CD4-positive, alpha-beta T cell treated with Interleukin-2 at 100 ng/mL for 4 hours (primary cell): ENCODE measurements around the gene ZNF814.
"Not testable (repeated sequence)": the region's sequence is repeated elsewhere in the genome, so short reads cannot be mapped to it uniquely, and the experiment has no call there.

Source experiments
- DNase-seq: peaks from one replicate; pipeline ENCODE4 v3.0.0-alpha.2; 2020; ENCODE audit warnings: low spot score

Gene ZNF814

DNA sequence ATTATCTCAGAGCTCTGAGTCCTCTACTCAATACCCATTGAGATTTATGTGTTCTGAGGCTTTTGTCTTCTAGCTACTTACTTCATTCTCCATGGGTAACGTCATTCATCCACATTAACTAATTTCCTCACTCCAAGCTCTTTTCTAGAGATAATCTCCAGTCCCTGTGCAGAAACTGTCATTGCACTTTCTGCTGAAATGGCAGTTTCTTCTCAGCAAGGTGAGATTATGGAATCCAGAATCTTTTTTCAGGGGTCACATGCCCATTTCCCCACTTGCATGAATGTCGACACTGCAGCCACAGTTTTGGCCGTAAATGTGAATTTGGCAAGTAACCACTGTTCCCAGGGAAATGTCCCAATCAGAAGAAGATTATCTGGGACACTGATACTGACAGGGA is 26.5 kb downstream of the ZNF814 start:
- DNase-seq: not testable (repeated sequence)

DNA sequence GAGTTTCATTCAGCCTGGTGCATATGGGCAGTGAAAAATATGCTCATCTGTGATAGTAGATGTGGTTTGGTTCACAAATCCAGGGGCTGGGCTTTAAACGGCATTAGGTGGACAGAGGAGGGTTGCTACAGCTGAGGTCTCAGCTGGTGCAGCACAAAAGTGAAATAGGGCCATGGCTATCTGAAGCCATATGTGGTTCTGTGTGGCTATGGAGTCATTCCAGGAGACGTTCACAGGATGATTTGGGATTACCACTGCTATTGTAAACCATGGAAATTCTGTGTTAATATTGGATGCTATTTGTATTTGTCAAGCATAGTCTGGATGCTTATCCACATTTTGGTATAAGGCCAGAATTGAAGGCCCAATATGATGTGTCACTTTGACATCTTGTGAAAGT is 34.7 kb downstream of the ZNF814 start:
- not testable (repeated sequence) for DNase-seq

DNA sequence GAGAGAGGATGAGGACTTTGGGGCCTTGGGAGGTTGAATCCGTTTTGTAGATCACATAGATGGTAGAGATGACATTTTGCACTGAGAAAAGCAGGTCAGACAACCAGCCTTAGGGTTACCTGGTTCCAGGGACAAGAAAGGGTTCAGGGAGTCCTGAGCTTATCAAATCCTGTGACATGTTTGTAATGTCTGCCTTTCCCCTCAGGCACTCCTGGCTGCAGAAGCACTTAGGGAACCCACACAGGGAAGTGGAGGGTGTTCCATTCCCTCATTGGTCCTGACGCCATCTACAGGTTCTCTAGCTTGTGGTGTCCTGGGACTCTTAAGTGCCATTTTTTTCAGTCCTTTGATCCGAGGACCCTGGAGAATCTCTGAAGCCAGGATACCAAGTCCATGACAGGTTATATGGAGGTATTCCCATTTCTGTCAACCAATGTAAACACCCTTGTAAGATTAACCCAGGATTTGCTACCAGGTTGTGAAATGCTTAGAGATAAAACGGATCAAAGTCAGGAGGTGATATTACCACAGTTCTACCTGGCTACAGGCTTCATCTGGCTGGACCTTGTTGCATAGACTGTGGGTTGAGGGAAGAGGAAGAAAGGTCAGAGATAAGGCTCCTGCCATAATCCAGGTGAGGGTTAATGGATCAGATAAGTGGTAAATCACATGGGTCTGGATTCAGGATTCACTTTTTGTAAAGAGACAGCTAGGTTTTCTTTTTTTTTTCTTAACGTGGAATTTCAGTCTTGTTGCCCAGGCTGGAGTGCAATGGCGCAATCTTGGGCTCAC is 36.8 kb downstream of the ZNF814 start:
- DNase-seq: not testable (repeated sequence)

DNA sequence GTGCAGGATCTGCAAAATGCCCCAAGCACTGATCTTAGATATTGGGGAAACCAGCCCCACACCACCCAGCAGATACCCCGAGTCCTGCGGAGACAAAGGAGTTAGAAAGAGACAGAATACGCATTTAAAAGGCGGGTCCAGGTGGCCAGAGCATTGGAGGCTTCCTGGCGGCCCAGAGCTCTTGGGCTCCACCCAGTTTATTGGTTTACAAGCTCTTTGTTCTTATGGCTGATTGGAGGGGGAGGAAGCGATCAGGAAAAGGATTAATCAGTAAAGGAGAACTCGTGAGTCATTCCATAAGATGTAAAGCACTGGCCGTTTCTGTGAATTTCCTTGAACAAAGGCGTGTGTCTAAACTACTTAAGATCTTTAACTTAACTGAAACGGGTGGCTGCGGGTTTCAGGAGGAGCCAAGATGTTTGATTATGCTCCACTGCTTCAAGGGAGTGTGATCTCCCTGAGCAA is 38.3 kb downstream of the ZNF814 start:
- DNase-seq: peak; percentile 32

DNA sequence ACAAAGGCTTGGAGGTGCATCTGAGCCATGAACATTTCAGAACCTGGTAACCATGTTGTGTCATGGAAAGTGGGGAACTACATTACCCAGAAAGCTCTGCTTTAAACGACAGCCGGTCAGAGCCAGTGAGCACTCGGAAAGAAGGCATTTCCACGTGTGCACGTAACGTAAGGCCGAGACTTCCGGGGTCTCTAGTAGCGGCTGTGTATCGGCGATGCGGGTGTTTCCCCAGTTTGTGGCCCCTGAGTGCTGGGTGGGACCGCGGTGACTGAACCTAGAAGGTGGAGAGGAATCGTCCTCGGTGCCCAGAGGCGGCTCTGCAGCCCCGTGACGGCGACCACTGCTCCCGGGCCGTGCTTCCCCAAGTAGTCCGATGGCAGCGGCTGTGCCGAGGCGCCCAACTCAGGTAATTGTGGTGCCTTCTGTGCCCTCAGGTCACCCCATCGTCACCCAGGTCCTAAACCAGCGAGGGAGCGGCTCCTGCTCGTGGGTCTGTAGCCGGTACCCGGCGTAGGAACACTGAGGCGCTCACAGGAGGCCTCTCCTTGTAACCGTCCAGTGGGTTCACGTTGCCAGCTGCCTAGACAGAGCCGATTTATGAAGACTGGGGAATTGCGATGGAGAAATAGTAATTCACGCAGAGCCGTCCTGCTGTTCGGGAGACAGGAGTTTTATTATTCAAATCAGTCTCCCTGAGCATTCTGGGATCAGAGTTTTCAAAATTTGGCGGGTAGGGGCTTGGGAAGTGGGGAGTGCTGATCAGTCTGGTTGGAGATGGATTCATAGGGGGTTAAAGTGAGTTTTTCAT is 39.0 kb downstream of the ZNF814 start, which contains the start of gene ZNF587:
ZNF587 (plus strand) TSS at position 194 of the 808 bp plus-strand sequence; CDS start at position 374, 180 bp downstream.
- DNase-seq: peak; percentile 85

DNA sequence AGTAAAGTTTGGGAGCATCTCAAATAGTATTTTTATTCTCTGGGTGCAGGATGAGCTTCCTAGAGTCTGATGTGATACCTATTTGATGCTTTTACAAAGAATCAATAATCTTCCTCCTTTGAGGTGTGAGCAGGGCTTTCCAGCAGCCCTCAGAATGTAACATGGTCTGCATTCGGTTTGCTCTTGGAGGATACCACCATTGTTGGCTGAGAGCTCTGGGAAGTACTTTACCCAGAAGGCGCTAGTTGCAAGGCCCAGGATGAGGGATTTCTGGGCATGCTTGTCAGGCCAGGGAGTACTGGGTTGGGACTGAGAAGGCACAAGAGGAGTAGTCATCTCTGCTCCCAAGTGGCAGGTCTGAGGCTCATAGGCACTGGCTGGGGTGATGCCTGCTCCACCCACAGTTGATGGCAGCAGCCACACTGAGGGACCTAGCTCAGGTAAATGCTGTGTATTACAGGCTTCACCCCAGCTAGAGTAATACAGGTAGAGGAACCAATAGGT is 39.6 kb downstream of the ZNF814 start:
- not testable (repeated sequence) for DNase-seq

DNA sequence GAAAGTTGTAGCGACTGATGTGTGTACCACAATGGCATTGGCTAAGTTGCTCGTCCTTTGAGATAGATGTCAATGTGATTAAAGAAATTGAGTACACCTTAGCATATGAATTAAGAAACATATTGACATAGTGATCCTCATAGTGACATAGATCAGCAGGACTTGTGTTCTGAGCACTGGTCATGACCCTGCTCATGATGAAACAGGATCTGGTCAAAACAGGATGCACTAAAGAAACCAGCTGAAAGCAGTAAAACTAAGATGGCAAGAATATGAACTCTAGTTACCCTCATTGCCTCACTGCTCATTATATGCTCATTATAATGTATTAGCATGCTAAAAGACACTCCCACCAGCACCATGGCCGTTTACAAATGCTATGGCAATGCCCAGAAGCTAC is 41.7 kb downstream of the ZNF814 start:
- not testable (repeated sequence) for DNase-seq

DNA sequence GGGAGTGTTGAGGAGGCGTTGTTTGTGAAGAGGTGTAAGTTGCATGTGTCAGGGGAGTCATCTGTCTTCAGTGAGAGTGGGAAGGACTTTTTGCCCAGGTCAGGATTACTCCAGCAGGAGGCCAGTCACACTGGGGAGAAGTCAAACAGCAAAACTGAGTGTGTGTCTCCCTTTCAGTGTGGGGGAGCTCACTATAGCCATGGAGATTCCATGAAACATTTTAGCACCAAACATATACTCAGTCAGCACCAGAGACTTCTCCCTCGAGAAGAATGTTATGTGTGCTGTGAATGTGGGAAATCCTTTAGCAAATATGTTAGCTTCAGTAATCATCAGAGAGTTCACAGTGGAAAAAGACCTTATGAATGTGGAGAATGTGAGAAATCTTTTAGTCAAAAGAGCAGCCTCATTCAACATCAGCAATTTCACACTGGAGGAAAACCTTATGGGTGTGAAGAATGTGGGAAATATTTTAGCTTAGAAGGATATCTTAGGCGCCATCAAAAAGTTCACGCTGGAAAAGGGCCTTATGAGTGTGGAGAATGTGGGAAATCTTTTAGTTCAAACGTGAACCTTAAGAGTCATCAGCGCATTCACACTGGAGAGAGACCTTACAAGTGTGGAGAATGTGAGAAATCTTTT is 47.6 kb downstream of the ZNF814 start:
- DNase-seq: no peak

DNA sequence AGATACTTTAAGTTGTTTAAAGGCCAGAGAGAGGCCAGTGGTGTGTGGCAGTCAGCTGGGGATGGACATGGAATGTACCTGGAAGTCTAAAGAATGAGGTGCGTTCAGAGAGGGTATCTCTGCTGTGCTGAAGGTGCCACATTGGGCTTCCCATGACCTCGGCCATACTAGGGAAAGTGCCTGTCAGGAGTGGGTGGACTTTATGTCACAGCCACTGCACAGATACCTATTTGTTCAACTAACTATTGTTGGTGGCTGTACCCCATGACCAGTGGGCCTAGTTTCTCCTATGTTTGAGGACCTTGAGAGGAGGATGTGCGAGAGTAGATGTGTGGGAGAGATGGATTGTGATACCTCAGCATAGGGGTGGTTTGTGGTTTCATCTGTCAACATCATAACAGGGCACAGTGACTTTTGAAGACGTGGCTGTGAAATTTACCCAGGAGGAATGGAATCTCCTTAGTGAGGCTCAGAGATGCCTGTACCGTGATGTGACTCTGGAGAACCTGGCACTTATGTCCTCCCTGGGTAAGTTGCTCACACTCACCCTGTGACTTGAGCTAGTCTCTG is 50.1 kb downstream of the ZNF814 start:
- DNase-seq: not testable (repeated sequence)

DNA sequence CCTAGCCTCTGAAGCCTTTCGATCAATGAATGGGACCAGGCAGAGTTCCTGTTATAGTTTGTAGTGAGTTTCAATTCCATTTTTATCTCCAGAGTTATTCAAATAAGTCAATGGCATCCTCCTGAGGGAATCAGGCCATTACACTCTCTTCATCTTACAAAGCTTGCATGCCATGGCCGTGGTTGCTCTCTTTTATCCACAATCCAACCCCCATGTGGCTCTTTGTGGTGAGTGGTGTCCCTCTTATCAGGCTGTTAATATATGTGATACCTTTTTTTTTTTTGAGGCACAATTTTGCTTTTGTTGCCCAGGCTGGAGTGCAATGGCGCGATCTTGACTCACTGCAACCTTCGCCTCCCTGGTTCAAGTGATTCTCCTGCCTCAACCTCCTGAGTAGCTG is 51.8 kb downstream of the ZNF814 start:
- not testable (repeated sequence) for DNase-seq

DNA sequence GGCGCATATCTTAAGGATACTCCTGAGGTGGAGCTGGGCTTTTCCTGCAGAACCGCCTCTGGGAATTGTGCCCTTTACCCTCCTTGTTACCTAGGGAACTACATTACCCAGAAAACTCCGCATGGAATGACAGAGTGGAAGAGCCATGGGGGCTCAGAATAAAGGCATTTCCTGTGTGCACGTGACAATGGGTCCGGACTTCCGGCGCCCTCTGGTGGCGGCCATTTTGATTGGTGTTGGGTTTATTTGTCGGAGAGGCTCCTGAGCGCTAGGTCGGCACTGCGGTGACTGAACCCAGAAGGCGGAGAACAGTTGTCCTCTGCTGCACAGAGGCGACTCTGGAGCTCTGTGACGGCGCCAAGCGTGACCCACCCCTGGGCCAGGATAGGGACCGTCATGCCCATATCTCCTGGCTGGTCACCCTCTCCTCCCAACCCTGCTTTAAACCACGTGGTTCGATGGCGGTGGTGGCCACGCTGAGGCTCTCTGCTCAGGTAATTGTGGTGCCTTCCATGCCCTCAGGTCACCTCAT is 58.7 kb downstream of the ZNF814 start, which contains the start of gene ZNF587B:
ZNF587B (plus strand) TSS at position 229 of the 532 bp plus-strand sequence; CDS start at position 459, 230 bp downstream.
- DNase-seq: peak; percentile 34

DNA sequence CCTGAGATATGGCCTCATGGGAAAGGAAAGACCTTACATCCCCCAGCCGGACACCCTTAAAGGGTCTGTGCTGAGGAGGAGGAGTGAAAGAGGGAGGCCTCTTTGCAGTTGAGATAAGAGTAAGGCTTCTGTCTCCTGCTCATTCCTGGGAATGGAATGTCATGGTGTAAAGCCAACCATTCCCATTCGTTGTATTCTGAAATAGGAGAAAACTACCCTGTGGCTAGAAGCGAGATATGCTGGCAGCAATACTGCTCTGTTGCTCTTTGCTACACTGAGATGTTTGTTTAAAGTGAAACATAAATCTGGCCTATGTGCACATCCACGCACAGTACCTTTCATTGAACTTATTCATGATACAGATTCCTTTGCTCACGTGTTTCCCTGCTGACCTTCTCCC is 59.5 kb downstream of the ZNF814 start:
- no peak for DNase-seq

DNA sequence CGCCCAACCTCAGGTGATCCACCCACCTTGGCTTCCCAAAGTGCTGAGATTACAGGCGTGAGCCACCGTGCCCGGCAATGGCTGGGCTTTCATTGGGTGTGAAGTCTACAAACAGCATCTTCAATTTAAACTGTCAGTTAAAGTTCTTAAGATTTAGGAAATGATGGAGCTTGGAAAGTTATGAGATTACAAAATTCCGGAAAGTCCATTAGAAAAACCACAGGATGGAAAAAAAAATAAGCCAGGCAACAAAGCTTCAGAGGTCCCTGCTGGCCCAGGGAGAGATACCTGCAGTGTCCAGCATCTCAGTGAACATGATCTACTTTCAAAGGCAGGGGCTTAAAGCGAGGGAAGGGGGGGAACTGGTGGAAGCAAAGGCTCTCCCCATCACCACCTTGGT is 63.3 kb downstream of the ZNF814 start:
- no peak for DNase-seq

DNA sequence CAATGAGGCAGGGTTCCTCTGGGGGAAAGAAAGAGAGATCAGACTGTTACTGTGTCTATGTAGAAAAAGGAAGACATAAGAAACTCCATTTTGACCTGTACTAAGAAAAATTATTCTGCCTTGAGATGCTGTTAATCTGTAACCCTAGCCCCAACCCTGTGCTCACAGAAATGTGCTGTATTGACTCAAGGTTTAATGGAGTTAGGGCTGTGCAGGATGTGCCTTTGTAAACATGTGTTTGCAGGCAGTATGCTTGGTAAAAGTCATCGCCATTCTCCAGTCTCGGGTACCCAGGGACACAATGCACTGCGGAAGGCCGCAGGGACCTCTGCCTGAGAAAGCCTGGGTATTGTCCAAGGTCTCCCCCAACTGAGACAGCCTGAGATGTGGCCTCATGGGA is 65.2 kb downstream of the ZNF814 start:
- not testable (repeated sequence) for DNase-seq

DNA sequence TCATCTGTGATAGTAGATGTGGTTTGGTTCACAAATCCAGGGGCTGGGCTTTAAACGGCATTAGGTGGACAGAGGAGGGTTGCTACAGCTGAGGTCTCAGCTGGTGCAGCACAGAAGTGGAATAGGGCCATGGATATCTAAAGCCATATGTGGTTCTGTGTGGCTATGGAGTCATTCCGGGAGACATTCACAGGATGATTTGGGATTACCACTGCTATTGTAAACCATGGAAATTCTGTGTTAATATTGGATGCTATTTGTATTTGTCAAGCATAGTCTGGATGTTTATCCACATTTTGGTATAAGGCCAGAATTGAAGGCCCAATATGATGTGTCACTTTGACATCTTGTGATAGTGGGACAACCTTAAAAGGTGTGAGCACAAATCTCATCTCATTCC is 65.7 kb downstream of the ZNF814 start:
- DNase-seq: not testable (repeated sequence)

DNA sequence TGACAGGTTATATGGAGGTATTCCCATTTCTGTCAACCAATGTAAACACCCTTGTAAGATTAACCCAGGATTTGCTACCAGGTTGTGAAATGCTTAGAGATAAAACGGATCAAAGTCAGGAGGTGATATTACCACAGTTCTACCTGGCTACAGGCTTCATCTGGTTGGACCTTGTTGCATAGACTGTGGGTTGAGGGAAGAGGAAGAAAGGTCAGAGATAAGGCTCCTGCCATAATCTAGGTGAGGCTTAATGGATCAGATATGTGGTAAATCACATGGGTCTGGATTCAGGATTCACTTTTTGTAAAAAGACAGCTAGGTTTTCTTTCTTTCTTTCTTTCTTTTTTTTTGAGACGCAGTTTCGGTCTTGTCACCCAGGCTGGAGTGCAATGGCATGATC is 67.3 kb downstream of the ZNF814 start:
- DNase-seq: not testable (repeated sequence)

DNA sequence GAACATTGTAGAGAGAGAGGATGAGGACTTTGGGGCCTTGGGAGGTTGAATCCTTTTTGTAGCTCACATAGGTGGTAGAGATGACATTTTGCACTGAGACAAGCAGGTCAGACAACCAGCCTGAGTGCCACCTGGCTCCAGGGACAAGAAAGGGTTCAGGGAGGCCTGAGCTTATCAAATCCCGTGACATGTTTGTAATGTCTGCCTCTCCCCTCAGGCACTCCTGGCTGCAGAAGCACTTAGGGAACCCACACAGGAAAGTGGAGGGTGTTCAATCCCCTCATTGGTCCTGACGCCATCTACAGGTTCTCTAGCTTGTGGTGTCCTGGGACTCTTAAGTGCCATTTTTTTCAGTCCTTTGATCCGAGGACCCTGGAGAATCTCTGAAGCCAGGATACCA is 67.7 kb downstream of the ZNF814 start:
- not testable (repeated sequence) for DNase-seq

DNA sequence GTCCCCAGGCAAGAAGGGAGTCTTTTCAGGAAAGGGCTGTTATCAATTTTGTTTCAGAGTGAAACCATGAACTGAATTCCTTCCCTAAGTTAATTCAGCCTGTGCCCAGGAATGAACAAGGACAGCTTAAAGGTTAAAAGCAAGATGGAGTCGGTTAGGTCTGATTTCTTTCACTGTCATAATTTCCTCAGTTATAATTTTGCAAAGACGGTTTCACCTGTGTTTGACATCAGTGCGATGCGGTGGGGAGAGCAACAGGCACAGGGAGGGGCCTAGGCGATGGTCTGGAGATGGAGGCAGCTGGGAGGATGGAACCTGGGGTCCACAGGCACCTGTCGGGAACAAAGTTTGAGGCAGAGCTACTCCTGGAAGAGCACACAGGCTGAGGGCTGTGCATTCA is 68.2 kb downstream of the ZNF814 start:
- DNase-seq: no peak

DNA sequence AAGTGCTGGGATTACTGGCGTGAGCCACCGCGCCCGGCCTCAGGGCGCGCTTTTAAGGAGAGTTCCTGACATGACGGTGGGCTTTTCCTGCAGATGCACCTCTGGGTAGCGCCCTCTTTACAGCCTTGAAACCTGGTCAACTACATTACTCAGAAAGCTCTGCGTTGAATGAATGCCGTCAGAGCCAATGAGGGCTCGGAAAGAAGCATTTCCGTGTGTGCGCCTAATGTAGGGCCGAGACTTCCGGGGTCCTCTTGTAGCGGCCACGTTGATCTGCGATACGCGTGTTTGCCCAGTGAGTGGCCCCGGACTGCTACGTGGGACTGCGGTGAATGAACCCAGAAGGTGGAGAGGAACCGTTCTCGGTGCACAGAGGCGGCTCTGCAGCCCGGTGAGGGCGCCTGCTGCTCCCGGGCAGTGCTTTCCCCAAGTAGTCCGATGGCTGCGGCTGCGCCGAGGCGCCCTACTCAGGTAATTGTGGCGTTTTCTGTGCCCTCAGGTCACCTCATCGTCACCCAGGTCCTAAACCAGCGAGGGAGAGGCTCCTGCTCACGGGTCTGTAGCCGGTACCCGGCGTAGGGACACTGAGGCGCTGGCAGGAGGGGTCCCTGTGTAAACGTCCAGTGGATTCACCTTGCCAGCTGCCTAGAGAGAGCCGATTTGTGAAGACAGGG is 69.2 kb downstream of the ZNF814 start:
- DNase-seq: peak; percentile 88

DNA sequence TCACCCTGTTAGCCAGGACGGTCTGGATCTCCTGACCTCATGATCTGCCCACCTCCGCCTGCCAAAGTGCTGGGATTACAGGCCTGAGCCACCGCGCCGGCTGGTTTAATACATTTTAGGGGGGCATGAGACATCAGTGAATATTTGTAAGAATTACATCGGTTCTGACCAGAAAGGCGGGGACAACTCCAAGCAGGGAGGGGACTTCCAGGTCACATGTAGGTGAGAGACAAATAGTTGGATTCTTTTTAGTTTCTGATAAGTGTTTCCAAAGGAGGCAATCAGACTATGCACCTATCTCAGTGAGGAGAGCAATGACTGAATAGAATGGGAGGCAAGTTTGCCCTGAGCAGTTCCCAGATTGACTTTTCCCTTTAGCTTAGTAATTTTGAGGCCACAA is 70.5 kb downstream of the ZNF814 start:
- DNase-seq: no peak

DNA sequence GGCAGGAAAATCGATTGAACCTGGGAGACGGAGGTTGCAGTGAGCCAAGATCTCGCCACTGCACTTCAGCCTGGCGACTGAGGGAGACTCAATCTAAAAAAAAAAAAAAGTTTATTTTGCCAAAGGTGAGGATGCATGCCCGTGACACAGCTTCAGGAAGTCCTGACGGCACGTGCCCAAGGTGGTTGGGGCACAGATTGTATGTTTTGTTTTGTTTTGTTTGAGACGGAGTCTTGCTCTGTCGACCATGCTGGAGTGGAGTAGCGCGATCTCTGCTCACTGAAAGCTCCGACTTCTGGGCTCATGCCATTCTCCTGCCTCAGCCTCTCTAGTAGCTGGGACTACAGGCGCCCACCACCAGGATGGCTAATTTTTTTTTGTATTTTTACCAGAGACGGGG is 70.9 kb downstream of the ZNF814 start:
- DNase-seq: no peak
